OCI-LY1 (cell line): ENCODE measurements around the gene MAJIN.

Experiments
- H2AFZ ChIP-seq: fragments of 200-600 bp; sonication (generic), shearing (Covaris generic); 2 replicates; pipeline ENCODE4 v1.6.0; 2014; ENCODE audit warnings: antibody characterized with exemption, mild to moderate bottlenecking, low read length
- H3F3A ChIP-seq: fragments of 200-600 bp; sonication (generic), shearing (Covaris generic); 2 replicates; pipeline ENCODE4 v1.6.0; 2014; ENCODE audit warnings: mild to moderate bottlenecking, antibody characterized with exemption, low read length, moderate library complexity; ENCODE audit not compliant: insufficient read depth
- H3K27ac ChIP-seq: fragments of 200-600 bp; sonication (generic); 2 replicates; pipeline ENCODE4 v1.5.1; 2014; ENCODE audit warnings: low read length, mixed run types, mild to moderate bottlenecking, low read depth; ENCODE audit not compliant: poor library complexity, severe bottlenecking
- H3K27me3 ChIP-seq: fragments of 200-600 bp; sonication (generic); 2 replicates; pipeline ENCODE4 v1.6.0; 2014; ENCODE audit warnings: antibody characterized with exemption, mild to moderate bottlenecking, low read length, moderate library complexity; ENCODE audit not compliant: insufficient read depth
- H3K36me3 ChIP-seq: fragments of 200-600 bp; sonication (generic); 2 replicates; pipeline ENCODE4 v1.6.1; 2014; ENCODE audit warnings: mild to moderate bottlenecking, antibody characterized with exemption, low read length, moderate library complexity, mixed read lengths; ENCODE audit not compliant: insufficient read depth
- H3K4me1 ChIP-seq: fragments of 200-600 bp; sonication (generic); 2 replicates; pipeline ENCODE4 v1.5.1; 2014; ENCODE audit warnings: mild to moderate bottlenecking, low read length, moderate library complexity; ENCODE audit not compliant: insufficient read depth, severe bottlenecking
- H3K4me2 ChIP-seq: fragments of 200-600 bp; sonication (generic), shearing (Covaris generic); 2 replicates; pipeline ENCODE4 v1.6.1; 2014; ENCODE audit warnings: low read length
- H3K4me3 ChIP-seq: fragments of 200-600 bp; sonication (generic); 2 replicates; pipeline ENCODE4 v1.5.1; 2014; ENCODE audit warnings: low read length, low read depth, mild to moderate bottlenecking, mixed read lengths; ENCODE audit not compliant: poor library complexity, severe bottlenecking
- H3K79me2 ChIP-seq: fragments of 200-600 bp; shearing (Covaris generic); 2 replicates; pipeline ENCODE4 v1.6.1; 2016; ENCODE audit warnings: mixed run types, low read length, mixed read lengths; ENCODE audit not compliant: insufficient read depth
- H3K9ac ChIP-seq: fragments of 200-600 bp; sonication (generic), shearing (Covaris generic); 2 replicates; pipeline ENCODE4 v1.6.1; 2014; ENCODE audit warnings: mild to moderate bottlenecking, low read length, mixed read lengths
- H3K9me2 ChIP-seq: fragments of 200-600 bp; sonication (generic), shearing (Covaris generic); 2 replicates; pipeline ENCODE4 v1.6.1; 2014; ENCODE audit warnings: low read depth, mild to moderate bottlenecking, low read length, mixed read lengths
- H3K9me3 ChIP-seq: fragments of 200-600 bp; shearing (Covaris generic); 2 replicates; pipeline ENCODE4 v1.6.1; 2014; ENCODE audit warnings: low read length, mixed read lengths
- H4K20me1 ChIP-seq: fragments of 200-600 bp; sonication (generic), shearing (Covaris generic); 2 replicates; pipeline ENCODE4 v1.6.0; 2016; ENCODE audit warnings: mild to moderate bottlenecking, low read length; ENCODE audit not compliant: insufficient read depth
- CTCF ChIP-seq: fragments of 200-600 bp; sonication (generic), shearing (Covaris generic); IDR thresholded peaks from 2 replicates; pipeline ENCODE4 v1.5.1; 2017; ENCODE audit warnings: mild to moderate bottlenecking, antibody characterized with exemption, low read length, moderate library complexity, mixed read lengths
- EZH2 ChIP-seq: fragments of 200-600 bp; sonication (generic), shearing (Covaris generic); IDR thresholded peaks from 2 replicates; pipeline ENCODE4 v1.8.0; 2017; ENCODE audit warnings: borderline replicate concordance, mixed run types, mild to moderate bottlenecking, antibody characterized with exemption, low read length, moderate library complexity, mixed read lengths

The MAJIN gene

GRCh38 chr11:64917663-64917995, 54.3 kb downstream of the MAJIN start:
- Histone ChIP-seq H2AFZ (peak overlapping the region; percentile 29; the same call in 1 of the 2 replicates), H3K4me1 (peaks cover 38% of the 10 kb centered on the region), H3K9me3 (no peaks in the 10 kb centered on the region), H3F3A (no peaks in the 10 kb centered on the region), H3K27me3 (no peaks in the 10 kb centered on the region), H3K4me2 (peak overlapping the region; percentile 83), H3K27ac (peak overlapping the region; percentile 56), H4K20me1 (no peaks in the 10 kb centered on the region), H3K9ac (peak overlapping the region; percentile 68), H3K79me2 (no peaks in the 10 kb centered on the region), H3K4me3 (peak overlapping the region; percentile 59), H3K36me3 (peaks cover 3% of the 10 kb centered on the region; the same call in 1 of the 2 replicates), H3K9me2 (no peaks in the 10 kb centered on the region)
- no peak for TF ChIP-seq EZH2
- no peak for TF ChIP-seq CTCF

GRCh38 chr11:64916775-64917662, 54.9 kb downstream of the MAJIN start, which contains the start of gene ATG2A:
ATG2A (minus strand) TSS chr11:64917209; CDS start chr11:64917135, 74 bp downstream.
- Histone ChIP-seq H3K79me2 (no peaks in the 10 kb centered on the region), H3K9me3 (no peaks in the 10 kb centered on the region), H3K4me3 (peak within 1 kb of the TSS; percentile 89), H2AFZ (peak within 1 kb of the TSS; percentile 29; the same call in 1 of the 2 replicates), H3K4me2 (peak within 1 kb of the TSS; percentile 96), H3K27me3 (no peaks in the 10 kb centered on the region), H3F3A (no peaks in the 10 kb centered on the region), H3K9me2 (no peaks in the 10 kb centered on the region), H3K9ac (peak within 1 kb of the TSS; percentile 95), H3K36me3 (peaks cover 6% of the 10 kb centered on the region; the same call in 1 of the 2 replicates), H4K20me1 (no peaks in the 10 kb centered on the region), H3K27ac (peak within 1 kb of the TSS; percentile 62), H3K4me1 (peaks cover 38% of the 10 kb centered on the region)
- TF ChIP-seq CTCF (no peak), EZH2 (no peak)

GRCh38 chr11:64916040-64916774, 55.7 kb downstream of the MAJIN start:
- Histone ChIP-seq H3K79me2 (no peaks in the 10 kb centered on the region), H3K4me2 (peak overlapping the region; percentile 96), H3K36me3 (peaks cover 14% of the 10 kb centered on the region), H3F3A (no peaks in the 10 kb centered on the region), H2AFZ (no peak overlapping the region), H3K27ac (peak overlapping the region; percentile 62), H3K9ac (peak overlapping the region; percentile 95), H3K27me3 (no peaks in the 10 kb centered on the region), H4K20me1 (no peaks in the 10 kb centered on the region), H3K4me1 (peaks cover 38% of the 10 kb centered on the region), H3K9me3 (no peaks in the 10 kb centered on the region), H3K9me2 (no peaks in the 10 kb centered on the region), H3K4me3 (peak overlapping the region; percentile 89)
- no peak for TF ChIP-seq EZH2
- TF ChIP-seq CTCF = no peak
